PC-9 (cell line): ENCODE measurements around the gene ATP11B.

ENCODE experiments used
- EZH2 ChIP-seq: fragments of 200-600 bp; sonication (generic); IDR thresholded peaks from 2 replicates; pipeline ENCODE4 v1.8.0; 2017; ENCODE audit warnings: antibody characterized with exemption, low read depth
- TF ChIP-seq, protein P1 (sequence below): fragments of 200-600 bp; sonication (generic); conservative IDR thresholded peaks from 2 replicates; pipeline ENCODE4 v1.6.1; 2017; ENCODE audit warnings: mixed run types, antibody characterized with exemption, mild to moderate bottlenecking, moderate library complexity

DNA sequence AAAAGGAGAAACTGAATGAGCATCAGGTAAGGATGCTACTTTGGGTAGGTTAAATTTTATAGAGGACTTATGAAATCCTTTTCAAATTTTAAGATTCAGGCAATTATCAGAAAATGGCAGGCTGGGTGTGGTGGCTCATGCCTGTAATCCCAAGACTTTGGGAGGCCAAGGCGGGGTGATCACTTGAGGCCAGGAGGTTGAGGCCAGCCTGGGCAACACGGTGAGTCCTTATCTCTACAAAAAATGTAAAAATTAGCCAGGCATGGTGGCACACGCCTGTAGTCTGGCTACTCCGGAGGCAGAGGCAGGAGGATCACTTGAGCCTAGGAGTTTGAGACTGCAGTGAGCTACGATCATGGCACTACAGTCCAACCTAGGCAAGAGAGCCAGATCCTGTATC lies 163.9 kb downstream of the ATP11B start:
- TF ChIP-seq, protein P1, sequence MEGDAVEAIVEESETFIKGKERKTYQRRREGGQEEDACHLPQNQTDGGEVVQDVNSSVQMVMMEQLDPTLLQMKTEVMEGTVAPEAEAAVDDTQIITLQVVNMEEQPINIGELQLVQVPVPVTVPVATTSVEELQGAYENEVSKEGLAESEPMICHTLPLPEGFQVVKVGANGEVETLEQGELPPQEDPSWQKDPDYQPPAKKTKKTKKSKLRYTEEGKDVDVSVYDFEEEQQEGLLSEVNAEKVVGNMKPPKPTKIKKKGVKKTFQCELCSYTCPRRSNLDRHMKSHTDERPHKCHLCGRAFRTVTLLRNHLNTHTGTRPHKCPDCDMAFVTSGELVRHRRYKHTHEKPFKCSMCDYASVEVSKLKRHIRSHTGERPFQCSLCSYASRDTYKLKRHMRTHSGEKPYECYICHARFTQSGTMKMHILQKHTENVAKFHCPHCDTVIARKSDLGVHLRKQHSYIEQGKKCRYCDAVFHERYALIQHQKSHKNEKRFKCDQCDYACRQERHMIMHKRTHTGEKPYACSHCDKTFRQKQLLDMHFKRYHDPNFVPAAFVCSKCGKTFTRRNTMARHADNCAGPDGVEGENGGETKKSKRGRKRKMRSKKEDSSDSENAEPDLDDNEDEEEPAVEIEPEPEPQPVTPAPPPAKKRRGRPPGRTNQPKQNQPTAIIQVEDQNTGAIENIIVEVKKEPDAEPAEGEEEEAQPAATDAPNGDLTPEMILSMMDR = no peak
- TF ChIP-seq EZH2 = no peak
